Fibroblast of lung (primary cell): Measurements from ENCODE around the gene PYM1.

Experiments used
- EZH2 ChIP-seq: IDR thresholded peaks from 2 replicates; pipeline ENCODE4 v1.5.1; 2012; ENCODE audit warnings: low read length, control low read depth, mild to moderate bottlenecking; ENCODE audit errors: missing control alignments
- TF ChIP-seq, protein P1 (sequence below), 2 donors: IDR thresholded peaks in 1 of 2; conservative IDR thresholded peaks in 1 of 2; 1 replicate in 1 of 2; 2 replicates in 1 of 2; pipeline ENCODE4 v1.5.1; 2011 to 2012; ENCODE audit warnings: low read length in 2 of 2, control low read depth in 1 of 2, inconsistent platforms in 1 of 2, low read depth in 1 of 2, mild to moderate bottlenecking in 1 of 2

- TF ChIP-seq, protein P1, sequence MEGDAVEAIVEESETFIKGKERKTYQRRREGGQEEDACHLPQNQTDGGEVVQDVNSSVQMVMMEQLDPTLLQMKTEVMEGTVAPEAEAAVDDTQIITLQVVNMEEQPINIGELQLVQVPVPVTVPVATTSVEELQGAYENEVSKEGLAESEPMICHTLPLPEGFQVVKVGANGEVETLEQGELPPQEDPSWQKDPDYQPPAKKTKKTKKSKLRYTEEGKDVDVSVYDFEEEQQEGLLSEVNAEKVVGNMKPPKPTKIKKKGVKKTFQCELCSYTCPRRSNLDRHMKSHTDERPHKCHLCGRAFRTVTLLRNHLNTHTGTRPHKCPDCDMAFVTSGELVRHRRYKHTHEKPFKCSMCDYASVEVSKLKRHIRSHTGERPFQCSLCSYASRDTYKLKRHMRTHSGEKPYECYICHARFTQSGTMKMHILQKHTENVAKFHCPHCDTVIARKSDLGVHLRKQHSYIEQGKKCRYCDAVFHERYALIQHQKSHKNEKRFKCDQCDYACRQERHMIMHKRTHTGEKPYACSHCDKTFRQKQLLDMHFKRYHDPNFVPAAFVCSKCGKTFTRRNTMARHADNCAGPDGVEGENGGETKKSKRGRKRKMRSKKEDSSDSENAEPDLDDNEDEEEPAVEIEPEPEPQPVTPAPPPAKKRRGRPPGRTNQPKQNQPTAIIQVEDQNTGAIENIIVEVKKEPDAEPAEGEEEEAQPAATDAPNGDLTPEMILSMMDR (conservative IDR thresholded peaks at IDR 0.05 in 1 of 2, IDR thresholded peaks at IDR 0.05 in 1 of 2; ENCODE audit: low read depth in 1 of 2, low read length in 2 of 2), result no peak
- no peak for TF ChIP-seq EZH2
These were observed 49.9 kb downstream of the PYM1 start for GRCh38 chr12:55877824-55878223.
